Activated B cell treated with CpG ODN at 0.5 μM for 24 hours (primary cell): ENCODE measurements around the gene RAPGEF6. TPM values are rescaled to one million over a fixed set of nuclear protein-coding genes. Genes with fewer than 3 reads are reported as not detected.
A peak's percentile ranks its signal among the peaks of the same experiment; 100 is the strongest.

Source experiments
- ATAC-seq: fragments of 200-7000 bp; cut with Tn5 transposase; one replicate; pipeline ENCODE4 v1.10.0; 2021; ENCODE audit warnings: low read depth, mild to moderate bottlenecking, moderate library complexity
- CTCF ChIA-PET: fragments of 350-600 bp; sonication (Branson Sonifier 250); formaldehyde crosslinking; loops from one replicate; lab custom pipeline; 2021; ENCODE audit warnings: antibody characterized with exemption; lab: Charles Lee
- POLR2A ChIA-PET: fragments of 350-600 bp; sonication (Branson Sonifier 250); formaldehyde crosslinking; loops from one replicate; lab custom pipeline; 2021; ENCODE audit warnings: antibody characterized with exemption; lab: Charles Lee
- DNase-seq: peaks from one replicate; pipeline ENCODE4 v3.0.0; 2022
- H3K27ac Mint-ChIP-seq: one replicate; pipeline ENCODE4 v1.8.0; 2020; ENCODE audit warnings: mixed read lengths
- H3K27me3 Mint-ChIP-seq: one replicate; pipeline ENCODE4 v1.8.0; 2021; ENCODE audit warnings: mixed read lengths
- H3K36me3 Mint-ChIP-seq: one replicate; pipeline ENCODE4 v1.8.0; 2021; ENCODE audit warnings: low read depth, mixed read lengths
- H3K4me1 Mint-ChIP-seq: one replicate; pipeline ENCODE4 v1.8.0; 2021; ENCODE audit warnings: mixed read lengths
- H3K4me3 Mint-ChIP-seq: one replicate; pipeline ENCODE4 v1.8.0; 2020; ENCODE audit warnings: mild to moderate bottlenecking, mixed read lengths
- H3K9me3 Mint-ChIP-seq: one replicate; pipeline ENCODE4 v1.8.0; 2020; ENCODE audit warnings: mixed read lengths
- CTCF ChIP-seq: fragments of 200-600 bp; IDR thresholded peaks from one replicate; pipeline ENCODE4 v1.8.0; 2022; ENCODE audit warnings: antibody characterized with exemption, mild to moderate bottlenecking
- intact Hi-C: fragments of 100-400 bp; cut with micrococcal nuclease; formaldehyde crosslinking; loops from one replicate; pipeline ENCODE4 v1.15.1; 2024
- total RNA-seq: library from RNA; stranded (reverse); gene quantifications from 2 replicates; pipeline ENCODE4 v1.2.3, GENCODE V29; 2022

The RAPGEF6 gene
- total RNA-seq, 1 donor from 2014 or later: 45.1 TPM

DNA sequence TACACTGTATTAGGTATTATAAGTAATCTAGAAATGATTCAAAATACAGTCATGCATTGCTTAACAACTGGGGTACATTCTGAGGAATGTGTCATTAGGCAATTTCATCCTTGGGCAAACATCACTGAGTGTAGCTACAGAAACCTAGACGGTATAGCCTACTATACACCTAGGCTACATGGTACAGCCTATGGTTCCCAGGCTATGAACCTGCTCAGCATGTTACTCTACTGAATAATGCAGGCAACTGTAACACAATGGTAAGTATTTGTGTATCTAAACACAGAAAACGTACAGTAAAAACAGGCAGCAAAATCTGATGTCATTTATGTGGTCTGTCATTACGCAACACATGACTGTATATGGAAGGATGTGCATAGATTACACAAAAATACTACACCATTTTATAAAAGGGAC lies 96.8 kb downstream of the RAPGEF6 start:
- H3K9me3 Mint-ChIP-seq: no peaks in the 10 kb centered on the region

DNA sequence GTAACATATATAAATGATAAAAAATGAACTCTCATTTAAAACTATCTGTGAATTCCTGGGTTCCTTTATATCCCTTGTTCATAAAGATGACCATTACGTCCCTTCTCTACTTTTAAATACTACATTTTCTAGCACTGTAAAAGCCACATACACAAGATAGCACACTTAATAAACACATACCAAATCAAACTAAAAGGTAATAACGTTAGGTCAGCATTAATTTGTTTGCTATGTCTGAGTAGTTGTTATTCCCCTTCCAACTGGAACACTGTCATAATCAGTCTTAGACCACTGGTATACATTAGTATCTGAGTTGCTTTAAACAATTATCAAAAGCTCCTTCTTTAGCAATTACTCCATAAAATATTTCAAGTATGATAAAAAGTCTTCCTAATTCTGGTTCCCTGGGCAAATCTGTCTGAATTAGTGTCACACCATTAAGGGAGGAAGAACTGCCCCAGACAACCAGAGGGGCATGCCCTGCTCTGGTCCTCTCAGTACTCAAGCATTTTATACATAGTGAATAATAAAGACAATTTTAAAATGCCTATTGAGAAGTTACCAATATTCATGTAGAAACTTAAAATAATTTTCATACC lies 98.1 kb downstream of the RAPGEF6 start:
- no peak for ATAC-seq

More for the DNA sequence above, 96.8 kb downstream of the RAPGEF6 start:
- intact Hi-C loops: no loop called here
- DNase-seq (no peak), ATAC-seq (no peak)
- H3K36me3 Mint-ChIP-seq: peaks cover 41% of the 10 kb centered on the region
- no peak overlapping the region for H3K4me3 Mint-ChIP-seq
- H3K4me1 Mint-ChIP-seq: peaks cover 43% of the 10 kb centered on the region
- POLR2A ChIA-PET: no interaction called here
- no peaks in the 10 kb centered on the region for H3K27me3 Mint-ChIP-seq
- CTCF ChIA-PET: no interaction called here
- no peak overlapping the region for H3K27ac Mint-ChIP-seq
- no peak for TF ChIP-seq CTCF

DNA sequence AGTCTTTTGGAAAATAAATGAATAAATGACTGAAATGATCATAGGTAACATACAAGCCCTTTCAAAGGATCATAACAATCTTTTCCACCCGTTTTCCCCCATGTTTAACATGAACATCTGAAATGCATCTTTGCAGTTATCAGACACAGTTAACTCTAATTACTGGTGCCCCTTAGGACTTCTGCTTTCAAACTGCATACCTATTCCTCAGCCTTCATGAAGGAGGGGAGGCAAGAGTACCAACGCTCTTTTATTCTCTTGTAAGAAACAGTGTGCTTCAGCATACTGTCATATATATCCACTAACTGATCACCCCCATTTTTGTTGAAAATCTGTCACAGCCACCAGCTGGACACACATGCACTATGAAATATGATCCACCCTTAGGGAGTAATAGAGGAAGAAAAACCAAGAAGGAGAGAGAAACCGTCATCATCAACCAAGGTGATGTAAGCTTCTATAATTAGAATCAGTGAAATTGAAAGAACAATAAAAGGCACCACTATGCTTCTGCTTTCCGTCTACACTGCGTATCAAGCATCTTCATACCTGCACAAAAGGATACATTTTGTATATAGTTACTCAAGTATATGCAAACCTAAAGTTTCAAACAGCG lies 98.7 kb downstream of the RAPGEF6 start:
- intact Hi-C loops: loop anchor here (1.0 to 2.0 kb wide), 5 partner anchors 10 to 260 kb away; partner anchors contain the start of genes FNIP1 and RAPGEF6
- ATAC-seq (peak; percentile 84), DNase-seq (no peak)
- no peak for TF ChIP-seq CTCF
- Mint-ChIP-seq H3K27ac (peak overlapping the region; percentile 81), H3K36me3 (peaks cover 29% of the 10 kb centered on the region), H3K27me3 (no peaks in the 10 kb centered on the region), H3K4me3 (peak overlapping the region; percentile 47), H3K9me3 (no peaks in the 10 kb centered on the region), H3K4me1 (peaks cover 46% of the 10 kb centered on the region)
- ChIA-PET POLR2A (interaction anchor here (0.6 kb wide), 1 partner anchor 10 kb away, joined by 4 read pairs; no protein-coding TSS in a partner anchor), CTCF (no interaction called here)

More for the DNA sequence above, 98.1 kb downstream of the RAPGEF6 start:
- no peak for TF ChIP-seq CTCF
- intact Hi-C loops: loop anchor here (1.0 to 2.0 kb wide), 5 partner anchors 9 to 260 kb away; partner anchors contain the start of genes FNIP1 and RAPGEF6
- Mint-ChIP-seq H3K9me3 (no peaks in the 10 kb centered on the region), H3K4me1 (peaks cover 49% of the 10 kb centered on the region), H3K36me3 (peaks cover 34% of the 10 kb centered on the region), H3K27ac (peak overlapping the region; percentile 81), H3K4me3 (peak overlapping the region; percentile 21), H3K27me3 (no peaks in the 10 kb centered on the region)
- ChIA-PET CTCF (no interaction called here), POLR2A (interaction anchor here (0.6 kb wide), 1 partner anchor 11 kb away, joined by 4 read pairs; no protein-coding TSS in a partner anchor)
- no peak for DNase-seq

DNA sequence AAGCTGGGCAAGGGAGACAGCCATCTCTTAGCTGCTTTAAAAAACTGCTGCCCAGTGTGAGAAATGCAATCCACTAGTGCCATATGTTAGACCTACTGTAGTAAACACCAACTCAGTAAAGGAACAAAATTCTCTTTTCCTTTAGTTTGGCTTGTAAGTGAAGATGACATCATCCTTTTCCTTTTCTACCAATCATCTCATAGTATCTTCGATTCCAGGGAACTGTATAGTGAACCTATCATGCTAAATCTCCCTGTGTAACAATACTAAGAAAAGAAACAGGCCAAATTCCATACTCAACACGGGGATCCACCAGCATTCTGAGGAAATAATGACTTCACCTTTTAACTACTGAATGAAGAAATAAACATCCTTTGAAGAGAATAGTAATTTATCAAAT lies 100.1 kb downstream of the RAPGEF6 start:
- Mint-ChIP-seq H3K27me3 (no peaks in the 10 kb centered on the region), H3K4me1 (peaks cover 39% of the 10 kb centered on the region), H3K9me3 (no peaks in the 10 kb centered on the region), H3K4me3 (no peak overlapping the region), H3K27ac (peak overlapping the region; percentile 26), H3K36me3 (peaks cover 25% of the 10 kb centered on the region)
- CTCF ChIA-PET: no interaction called here
- POLR2A ChIA-PET: no interaction called here
- intact Hi-C loops: no loop called here
- no peak for TF ChIP-seq CTCF
- ATAC-seq (no peak), DNase-seq (no peak)

GRCh38 chr5:131533836-131534235 lies 101.2 kb downstream of the RAPGEF6 start:
- intact Hi-C loops: no loop called here
- no peak for TF ChIP-seq CTCF
- ChIA-PET CTCF (no interaction called here), POLR2A (no interaction called here)
- peaks cover 20% of the 10 kb centered on the region for H3K36me3 Mint-ChIP-seq
- H3K4me1 Mint-ChIP-seq: peaks cover 36% of the 10 kb centered on the region
- no peaks in the 10 kb centered on the region for H3K27me3 Mint-ChIP-seq
- no peak overlapping the region for H3K4me3 Mint-ChIP-seq
- H3K9me3 Mint-ChIP-seq: no peaks in the 10 kb centered on the region
- DNase-seq (no peak), ATAC-seq (no peak)
- no peak overlapping the region for H3K27ac Mint-ChIP-seq
